HG02840 (cell line): ENCODE data around the gene RAB1A.

ENCODE experiments used
- ATAC-seq: cut with Tn5 transposase; IDR thresholded peaks from one replicate; pipeline ENCODE4 v1.9.1; 2021; ENCODE audit warnings: mild to moderate bottlenecking, moderate library complexity, moderate number of reproducible peaks; ENCODE audit not compliant: unreplicated experiment, low FRiP score

Gene RAB1A

DNA sequence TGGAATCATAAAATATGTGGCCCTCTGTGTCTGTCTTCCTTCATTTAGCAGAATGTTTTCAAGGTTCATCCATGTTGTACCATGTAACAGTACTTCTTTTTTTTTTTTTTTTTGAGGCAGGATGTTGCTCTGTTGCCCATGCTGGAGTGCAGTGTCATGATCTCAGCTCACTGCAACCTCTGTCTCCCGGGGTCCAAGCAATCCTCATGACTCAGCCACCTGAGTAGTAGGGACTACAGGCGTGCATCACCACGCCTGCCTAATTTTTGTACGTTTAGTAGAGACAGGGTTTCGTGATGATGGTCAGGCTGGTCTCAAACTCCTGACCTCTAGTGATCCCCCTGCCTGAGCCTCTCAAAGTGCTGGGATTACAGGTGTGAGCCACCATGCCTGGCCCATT lies 31.2 kb downstream of the RAB1A start:
- ATAC-seq = no peak

DNA sequence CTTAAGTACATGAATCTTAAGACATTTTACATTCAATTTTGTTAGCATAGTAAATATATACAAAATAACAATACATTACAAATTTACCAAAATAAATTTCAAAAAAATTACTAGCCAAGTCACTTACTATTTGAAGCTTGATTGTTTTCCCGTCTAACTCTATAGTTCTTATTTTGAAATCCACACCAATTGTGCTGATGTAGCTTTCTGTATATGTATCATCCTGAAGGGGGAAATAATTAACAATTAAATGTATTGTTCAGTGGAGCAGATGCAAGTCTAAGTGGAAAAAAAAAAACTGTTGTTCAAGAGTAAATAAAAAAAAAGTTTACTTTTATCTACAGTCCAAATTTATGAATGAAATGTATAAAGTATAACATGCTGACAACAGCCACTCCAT lies 32.1 kb downstream of the RAB1A start:
- ATAC-seq = no peak

DNA sequence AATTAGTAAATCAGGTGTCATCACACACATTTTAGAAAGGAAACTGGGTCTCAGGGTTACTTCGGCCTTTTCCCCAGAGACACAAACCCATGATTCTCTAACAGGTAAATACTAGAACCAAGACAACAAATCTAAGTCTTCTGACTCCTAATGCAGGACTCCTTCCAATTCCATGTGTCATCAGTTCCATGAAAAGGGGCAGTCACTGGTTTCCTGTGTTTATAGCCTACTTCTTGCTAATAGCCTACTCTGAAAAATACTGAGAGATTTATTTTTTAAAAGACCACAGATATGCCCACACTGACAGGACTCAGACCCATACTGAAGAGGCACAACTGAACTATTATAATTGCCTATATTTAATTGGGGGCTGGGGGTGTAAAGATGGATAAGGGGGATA lies 33.0 kb downstream of the RAB1A start:
- ATAC-seq = no peak

DNA sequence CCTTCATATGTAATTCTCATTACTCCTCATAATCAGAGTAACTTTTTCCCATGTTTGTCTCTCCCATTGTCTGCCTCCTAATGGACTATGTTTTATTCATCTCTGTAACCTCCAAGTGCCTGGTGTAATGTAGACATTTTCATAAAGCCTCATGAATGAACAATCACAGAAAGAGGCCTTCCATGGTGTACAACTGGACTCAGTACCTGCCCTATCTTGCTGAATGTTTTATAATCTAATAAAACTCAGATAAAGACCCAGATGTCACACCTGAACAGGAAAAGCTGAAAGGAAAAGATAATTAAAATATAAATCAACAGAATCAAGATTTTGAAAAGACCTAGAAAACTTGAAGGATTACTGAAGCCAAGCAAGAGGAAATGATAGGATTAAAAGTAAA lies 36.7 kb downstream of the RAB1A start:
- ATAC-seq = no peak

DNA sequence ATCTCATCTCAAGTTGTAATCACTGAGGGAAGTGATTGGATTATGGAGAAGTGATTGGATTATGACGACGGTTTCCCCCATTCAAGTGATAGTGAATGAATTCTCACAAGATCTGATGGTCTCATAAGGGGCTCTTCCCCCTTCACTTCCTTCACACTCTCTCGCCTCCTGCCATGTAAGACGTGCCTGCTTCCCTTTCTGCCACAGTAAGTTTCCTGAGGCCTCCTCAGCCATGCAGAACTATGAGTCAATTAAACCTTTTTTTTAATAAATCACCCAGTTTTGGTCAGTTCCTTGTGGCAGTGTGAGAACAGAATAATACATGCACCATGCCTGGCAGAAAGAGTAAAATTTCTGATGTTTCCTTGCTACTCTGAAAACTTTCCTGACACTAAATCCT lies 37.1 kb downstream of the RAB1A start:
- no peak for ATAC-seq

DNA sequence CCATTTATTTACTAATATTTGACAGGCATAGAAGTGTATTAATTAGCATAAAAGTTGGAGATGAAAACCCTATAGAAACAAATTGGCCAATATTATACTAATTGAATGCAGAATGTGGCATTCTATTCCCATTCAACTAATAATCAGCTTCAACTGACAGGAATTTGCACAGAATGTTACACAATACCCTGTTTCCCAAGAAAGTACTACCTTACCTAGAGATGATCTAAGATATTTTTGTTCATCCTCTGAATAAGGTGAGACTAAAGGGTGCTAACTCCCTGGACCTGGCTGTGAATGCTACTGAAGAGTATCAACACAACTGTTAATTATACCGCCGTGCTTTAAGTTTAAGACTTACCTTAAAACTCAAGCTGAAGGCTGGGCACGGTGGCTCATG lies 44.8 kb downstream of the RAB1A start:
- no peak for ATAC-seq

DNA sequence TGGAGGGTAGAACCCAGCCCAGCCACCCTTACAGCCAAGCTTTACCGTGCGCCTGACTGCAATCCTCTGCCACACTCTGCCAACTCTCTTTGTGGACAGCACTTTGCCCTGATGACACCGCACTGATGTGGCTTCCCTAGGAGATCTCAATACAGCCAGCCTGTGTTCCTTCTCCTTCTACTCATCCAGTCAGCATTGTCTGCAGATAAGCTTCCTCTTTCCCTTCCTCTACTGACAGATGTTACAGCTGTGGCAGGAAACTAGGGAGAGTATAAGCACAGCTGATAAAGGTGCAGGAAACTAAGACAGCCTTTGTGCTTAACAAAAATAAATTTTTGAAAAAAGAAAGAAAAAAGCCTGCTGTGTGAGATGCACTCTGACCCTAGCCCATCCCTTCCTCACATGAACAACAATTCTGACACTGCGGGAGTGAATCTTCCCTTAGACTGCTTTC lies 48.6 kb downstream of the RAB1A start:
- ATAC-seq = no peak

DNA sequence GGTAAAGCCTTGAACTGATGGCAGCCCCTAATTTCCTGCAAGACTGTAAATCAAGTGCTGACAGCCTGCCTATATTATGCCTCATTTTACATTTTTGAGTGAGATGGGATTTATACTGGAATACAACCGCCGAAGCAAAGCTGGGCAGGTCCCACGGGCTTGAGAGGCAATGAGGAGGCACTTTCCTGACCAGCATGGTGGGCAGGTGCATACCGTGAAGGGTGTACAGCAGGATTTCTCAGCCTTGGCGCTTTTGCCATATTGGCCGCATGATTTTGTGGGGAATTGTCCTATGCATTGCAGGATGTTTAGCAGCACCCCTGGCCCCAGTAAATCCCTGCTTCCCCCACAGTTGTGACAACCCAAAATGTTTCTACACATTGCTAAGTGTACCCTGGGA lies 50.9 kb downstream of the RAB1A start:
- ATAC-seq = no peak

DNA sequence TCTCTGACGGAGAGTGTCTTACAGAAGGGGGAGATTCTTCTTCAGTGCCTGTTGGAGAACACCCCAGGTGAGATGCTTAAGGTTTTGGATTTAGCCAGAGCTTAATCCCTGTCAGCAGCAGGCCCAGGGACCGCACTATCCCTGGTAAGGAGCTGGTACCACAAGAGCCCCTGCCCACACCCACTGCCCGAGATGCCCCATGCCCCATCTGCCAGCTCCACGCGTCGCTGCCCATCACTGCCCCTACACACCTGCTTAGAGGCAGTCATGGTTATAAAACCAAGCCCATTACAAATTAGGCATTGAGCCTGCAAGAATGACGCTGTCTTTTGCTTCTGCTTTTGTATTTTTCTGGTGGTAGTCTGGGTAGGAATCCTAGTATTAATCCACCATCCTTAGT lies 52.0 kb downstream of the RAB1A start:
- no peak for ATAC-seq

DNA sequence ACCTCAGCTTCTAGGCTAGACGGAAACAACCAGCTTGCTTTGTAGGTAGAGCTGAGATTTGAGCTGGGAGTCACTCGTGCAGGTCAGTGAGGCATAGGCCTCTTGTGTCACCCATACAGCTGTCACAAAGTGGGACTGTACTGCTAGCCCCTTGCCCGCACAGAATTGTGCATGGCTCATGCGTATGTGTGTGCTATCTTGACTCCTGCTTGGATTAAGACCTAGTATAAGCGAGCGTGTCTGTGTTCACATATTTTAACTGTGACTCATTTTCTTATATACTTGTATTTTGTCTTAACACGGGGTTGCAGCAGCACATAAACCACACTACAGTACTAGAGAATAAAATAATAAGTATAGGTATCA lies 53.6 kb downstream of the RAB1A start:
- no peak for ATAC-seq

DNA sequence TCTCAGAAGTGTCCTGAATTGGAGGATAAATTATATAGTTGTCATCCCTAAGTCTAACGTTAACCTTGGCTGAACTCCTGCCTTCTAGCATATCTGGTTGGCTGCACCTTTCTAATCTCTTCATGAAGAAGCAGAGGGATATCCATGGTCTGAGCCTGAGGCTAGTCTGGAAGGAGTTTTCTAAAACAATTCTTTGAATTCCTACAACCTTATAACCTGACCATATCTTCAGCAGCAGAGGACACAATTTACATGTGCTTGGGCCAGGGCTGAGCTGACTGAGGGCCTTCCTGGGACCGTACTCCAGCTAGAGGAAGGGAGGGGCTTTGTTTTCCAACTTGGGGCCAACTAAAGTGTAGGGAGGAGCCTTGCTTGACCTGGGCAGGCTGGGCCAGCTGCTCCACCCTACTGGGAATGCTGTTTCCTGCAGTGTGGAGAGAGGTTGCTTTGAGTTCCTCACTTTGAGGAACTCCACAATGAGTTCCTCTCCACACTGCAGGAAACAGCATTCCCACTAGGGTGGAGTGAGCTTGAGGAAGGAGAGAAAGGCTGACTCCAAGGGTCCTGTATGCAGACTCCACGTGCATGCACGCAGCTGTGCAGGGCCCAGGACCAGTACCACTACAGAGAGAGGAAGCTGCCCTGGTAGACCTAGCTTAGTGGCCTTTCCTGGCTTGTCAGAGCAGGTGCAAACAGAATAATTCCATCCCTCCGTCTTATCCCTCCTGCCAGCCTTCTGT lies 54.1 kb downstream of the RAB1A start:
- no peak for ATAC-seq

DNA sequence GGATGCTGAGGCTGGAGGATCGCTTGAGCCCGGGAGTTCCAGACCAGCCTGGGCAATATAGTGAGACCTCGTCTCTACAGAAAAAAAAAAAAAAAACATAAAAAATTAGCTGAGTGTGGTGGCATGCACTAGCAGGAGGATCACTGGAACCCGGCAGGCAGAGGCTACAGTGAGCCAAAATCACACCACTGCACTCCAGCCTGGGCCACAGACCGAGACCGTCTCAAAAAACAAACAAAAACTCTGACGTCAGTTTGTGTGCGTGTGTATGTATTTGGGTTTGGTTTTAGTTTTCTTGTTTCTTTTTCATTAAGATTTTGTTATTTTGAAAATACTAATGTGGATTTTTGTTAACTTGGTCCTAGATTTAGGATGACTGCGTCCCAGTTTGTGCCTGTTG lies 54.7 kb downstream of the RAB1A start:
- no peak for ATAC-seq

DNA sequence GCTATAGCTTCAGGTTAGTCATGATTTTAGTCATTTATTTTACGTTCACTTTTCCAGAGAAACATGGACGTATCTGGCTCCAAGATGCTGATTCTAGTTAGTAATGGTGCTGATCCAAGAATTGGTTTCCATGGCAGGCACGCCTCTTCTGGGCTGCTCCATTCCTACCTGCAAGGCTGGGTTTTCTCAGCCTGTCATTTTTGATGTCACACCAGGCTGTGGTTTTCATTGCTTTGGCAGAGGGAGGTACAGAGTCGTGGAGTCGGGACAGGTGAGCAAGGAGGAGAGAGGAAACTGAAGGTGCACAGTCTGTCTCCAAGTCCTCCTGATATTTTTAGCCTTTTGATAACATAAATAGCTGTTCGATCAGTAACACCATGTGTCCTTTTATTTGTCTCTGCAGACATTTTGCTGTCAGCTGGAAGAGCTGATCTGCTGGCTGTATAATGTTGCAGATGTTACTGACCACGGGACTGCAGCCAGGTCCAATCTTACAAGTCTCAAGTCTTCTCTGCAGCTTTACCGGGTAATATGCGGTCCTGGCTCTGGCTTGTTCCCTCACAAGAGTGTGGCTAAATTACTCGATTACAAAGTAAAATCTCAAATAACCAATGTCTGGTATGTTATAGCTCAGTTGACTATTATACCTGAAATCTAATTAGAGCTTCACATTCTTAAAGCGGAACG lies 55.9 kb downstream of the RAB1A start:
- ATAC-seq = no peak

DNA sequence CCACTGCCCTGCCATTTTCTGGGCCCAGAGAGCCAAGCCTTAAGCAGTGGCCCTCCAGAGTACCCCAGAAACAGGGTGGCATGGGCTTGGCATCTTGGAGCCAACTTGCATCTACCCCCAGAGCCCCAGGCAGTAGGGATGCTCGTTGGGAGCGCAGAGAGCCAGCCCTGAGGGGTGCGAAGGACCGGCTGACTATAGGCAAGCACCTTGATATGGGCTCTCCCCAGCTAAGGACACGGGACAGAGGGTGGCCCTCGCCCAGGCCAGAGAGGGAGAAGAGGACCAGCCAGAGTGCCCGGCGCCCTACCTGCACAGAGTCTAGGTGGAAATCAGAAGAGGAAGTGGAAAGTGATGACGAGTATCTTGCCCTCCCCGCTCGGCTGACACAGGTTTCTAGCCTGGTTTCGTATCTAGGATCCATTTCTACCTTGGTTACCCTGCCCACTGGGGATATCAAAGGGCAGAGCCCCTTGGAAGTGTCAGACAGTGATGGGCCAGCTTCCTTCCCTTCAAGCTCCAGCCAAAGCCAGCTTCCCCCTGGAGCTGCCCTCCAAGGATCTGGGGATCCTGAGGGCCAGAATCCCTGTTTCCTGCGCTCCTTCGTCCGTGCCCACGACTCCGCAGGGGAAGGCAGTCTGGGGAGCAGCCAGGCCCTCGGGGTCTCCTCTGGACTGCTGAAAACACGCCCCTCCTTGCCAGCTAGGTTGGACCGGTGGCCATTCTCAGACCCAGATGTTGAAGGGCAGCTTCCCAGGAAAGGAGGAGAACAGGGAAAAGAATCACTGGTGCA lies 57.5 kb downstream of the RAB1A start:
- no peak for ATAC-seq

DNA sequence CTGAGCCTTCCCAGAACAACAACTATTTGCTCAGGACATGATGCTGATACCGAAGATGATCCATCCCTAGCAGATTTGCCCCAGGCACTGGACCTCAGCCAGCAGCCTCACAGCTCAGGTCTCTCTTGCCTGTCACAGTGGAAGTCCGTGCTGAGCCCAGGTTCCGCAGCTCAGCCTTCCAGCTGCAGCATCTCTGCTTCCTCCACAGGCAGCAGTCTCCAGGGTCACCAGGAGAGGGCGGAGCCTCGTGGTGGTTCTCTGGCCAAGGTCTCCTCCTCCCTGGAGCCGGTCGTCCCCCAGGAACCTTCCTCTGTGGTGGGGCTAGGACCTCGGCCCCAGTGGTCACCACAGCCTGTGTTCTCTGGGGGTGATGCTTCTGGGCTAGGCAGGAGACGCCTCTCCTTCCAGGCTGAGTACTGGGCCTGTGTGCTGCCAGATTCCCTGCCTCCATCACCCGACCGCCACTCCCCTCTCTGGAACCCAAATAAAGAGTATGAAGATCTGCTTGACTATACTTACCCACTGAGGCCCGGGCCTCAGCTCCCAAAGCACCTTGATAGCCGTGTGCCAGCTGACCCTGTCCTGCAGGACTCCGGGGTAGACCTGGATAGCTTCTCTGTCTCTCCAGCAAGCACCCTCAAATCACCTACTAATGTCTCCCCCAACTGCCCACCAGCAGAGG lies 58.3 kb downstream of the RAB1A start:
- no peak for ATAC-seq

DNA sequence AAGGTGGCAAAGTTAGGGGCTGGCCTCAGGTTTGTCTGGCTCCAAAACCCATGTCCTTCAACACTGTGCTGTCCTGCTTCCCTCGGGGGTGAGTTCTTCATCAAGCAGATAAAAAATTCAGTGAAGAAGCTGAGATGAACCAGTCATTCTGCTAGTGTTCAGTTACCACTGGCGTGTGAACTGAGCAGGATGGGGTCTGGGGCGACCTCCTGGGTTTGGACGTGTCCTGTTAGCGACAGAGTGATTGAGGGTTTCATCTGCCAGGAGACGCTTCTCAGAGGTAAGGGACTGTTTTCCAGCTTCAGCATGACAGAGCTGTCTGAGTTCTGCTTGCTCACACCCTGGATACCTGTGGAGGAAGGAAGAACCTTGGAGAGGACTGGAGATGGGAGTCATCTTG lies 59.0 kb downstream of the RAB1A start:
- ATAC-seq = no peak

DNA sequence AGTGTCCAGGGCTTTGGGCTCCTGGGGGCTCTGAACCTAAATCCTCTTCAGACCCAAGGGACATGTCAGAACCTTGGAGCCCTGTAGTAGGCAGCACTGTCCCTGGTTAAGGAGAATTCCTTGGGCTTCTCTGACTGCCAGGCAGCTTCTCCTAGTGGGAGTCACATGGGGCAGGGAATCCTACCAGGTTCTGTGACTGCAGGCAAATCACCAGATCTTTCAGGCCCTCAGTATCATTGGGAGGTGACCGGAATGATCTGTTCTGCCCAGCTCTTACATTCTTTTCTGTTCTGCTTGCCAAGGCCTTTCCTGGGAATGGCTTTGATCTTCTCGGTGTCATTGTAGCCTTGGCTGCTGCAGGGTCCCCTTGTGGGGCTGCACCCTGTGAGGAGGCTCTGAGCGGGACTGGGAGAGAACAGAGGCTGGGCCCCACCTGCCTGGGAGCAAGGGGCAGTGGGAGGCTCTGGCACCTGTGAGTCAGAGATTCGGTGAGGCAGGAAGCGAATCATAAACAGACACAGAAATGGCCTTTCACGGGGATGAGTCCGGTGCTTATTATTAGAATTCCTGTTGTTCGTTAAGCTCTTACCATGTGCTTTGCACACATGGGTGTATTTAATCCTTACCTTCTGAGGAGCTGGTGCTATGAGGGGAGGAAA lies 59.6 kb downstream of the RAB1A start:
- no peak for ATAC-seq

DNA sequence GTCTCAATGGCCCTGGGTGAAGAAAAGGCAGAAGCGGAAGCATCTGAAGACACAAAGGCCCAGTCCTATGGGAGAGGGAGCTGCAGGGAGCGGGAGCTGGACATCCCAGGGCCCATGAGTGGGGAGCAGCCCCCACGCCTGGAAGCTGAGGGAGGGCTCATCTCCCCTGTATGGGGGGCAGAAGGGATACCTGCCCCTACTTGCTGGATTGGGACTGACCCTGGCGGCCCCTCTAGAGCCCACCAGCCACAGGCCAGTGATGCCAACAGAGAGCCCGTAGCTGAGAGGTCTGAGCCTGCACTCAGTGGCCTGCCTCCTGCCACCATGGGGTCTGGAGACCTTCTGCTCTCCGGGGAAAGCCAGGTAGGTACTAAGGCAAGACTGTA lies 60.5 kb downstream of the RAB1A start:
- no peak for ATAC-seq

DNA sequence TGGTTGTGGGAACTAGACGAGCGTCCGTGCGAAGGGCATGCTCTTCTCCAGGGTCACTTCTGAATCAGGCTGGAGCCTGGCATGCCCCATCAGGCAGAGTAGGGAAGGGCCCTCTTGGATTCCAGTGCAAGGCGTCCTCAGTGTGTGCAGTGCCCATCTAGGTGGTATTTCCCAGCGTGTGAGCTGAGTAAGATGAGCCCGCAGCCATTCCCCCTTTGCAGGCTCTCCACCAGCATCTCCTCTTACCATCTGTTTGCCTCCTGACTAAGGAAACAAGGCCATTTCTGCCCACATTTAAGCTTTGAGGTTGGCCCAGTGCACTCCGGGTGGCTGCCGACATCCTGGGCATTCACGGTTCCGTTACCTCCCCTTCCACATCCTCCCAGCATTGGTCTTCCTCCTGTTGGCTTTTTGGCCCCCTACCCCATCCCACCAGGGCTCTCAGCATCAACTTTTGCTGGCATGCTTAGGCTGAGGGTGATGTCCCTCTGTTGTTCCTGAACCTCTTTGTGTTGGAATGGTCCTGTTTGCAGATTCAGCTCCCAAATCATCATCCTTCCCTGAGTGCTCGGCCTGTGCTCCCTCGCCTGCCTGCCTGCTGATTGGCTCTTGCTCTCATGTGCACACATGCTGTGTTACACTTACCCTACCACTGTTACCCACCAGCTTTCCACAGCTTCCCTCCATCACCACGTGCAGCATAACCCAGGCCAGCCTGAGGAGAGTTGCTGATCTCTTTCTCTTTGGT lies 61.9 kb downstream of the RAB1A start:
- ATAC-seq = no peak
